ENCODE data around the gene RGS3.

DNA sequence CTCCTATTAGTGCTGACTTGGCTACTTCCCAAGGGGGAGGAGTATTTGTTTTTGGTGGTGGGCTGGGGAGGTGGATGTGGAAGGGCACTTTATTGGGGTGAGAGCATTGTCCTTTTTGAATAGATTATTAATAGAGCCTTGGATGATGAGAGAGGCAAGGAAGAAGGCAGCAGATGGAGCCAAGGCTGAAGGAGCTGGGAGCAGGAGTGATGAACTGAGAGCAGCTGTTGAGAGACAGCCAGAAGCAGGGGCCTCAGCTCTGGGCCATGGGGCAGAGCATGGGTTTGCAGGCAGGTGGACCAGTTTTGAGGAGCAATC lies 29.6 kb downstream of the RGS3 start:
- TF ChIP-seq, protein P1, sequence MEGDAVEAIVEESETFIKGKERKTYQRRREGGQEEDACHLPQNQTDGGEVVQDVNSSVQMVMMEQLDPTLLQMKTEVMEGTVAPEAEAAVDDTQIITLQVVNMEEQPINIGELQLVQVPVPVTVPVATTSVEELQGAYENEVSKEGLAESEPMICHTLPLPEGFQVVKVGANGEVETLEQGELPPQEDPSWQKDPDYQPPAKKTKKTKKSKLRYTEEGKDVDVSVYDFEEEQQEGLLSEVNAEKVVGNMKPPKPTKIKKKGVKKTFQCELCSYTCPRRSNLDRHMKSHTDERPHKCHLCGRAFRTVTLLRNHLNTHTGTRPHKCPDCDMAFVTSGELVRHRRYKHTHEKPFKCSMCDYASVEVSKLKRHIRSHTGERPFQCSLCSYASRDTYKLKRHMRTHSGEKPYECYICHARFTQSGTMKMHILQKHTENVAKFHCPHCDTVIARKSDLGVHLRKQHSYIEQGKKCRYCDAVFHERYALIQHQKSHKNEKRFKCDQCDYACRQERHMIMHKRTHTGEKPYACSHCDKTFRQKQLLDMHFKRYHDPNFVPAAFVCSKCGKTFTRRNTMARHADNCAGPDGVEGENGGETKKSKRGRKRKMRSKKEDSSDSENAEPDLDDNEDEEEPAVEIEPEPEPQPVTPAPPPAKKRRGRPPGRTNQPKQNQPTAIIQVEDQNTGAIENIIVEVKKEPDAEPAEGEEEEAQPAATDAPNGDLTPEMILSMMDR (IDR thresholded peaks at IDR 0.05): no peak
- no peak for TF ChIP-seq POLR2A (IDR thresholded peaks at IDR 0.05)
